ENCODE measurements around the gene MAP4K2. TPM values are rescaled to one million over a fixed set of nuclear protein-coding genes. Genes with fewer than 3 reads are reported as not detected.

The MAP4K2 gene
- total RNA-seq, 1 donor from 2014 or later = 20.2 TPM

DNA sequence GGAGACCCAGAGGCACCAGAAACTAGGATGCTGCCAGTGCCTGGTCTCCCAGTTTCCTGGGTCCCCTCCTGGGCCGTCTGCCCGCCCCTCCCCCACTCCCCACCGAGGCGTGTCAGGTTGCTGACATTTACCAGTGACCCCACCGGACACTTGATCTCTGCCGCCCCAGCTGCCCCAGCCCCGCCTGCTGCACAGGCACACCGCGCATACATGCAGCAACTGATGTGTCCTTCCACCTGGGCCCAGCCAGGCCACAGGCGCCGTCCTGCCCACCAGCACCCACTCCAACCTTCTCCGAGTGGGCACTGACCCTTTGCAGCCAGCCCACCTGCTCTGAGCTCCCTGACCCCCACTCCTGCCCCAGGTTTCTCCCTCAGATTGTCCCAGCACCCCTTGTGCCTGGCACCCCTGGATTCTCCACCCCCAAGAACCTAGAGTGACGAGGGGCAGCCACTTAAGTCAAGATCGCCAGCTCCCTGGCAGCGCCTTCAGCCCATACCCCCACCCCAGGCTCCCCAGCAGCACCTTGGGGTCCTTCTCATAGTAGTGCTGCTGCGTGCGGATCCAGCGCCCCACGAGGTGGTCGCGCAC, 43.8 kb downstream of the MAP4K2 start:
- TF ChIP-seq, protein P1, sequence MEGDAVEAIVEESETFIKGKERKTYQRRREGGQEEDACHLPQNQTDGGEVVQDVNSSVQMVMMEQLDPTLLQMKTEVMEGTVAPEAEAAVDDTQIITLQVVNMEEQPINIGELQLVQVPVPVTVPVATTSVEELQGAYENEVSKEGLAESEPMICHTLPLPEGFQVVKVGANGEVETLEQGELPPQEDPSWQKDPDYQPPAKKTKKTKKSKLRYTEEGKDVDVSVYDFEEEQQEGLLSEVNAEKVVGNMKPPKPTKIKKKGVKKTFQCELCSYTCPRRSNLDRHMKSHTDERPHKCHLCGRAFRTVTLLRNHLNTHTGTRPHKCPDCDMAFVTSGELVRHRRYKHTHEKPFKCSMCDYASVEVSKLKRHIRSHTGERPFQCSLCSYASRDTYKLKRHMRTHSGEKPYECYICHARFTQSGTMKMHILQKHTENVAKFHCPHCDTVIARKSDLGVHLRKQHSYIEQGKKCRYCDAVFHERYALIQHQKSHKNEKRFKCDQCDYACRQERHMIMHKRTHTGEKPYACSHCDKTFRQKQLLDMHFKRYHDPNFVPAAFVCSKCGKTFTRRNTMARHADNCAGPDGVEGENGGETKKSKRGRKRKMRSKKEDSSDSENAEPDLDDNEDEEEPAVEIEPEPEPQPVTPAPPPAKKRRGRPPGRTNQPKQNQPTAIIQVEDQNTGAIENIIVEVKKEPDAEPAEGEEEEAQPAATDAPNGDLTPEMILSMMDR (conservative IDR thresholded peaks at IDR 0.05) = no peak
- Mint-ChIP-seq H3K27me3 (no peaks in the 10 kb centered on the region), H3K4me1 (ENCODE audit: unreplicated experiment) (peaks cover 39% of the 10 kb centered on the region), H3K36me3 (peaks cover 7% of the 10 kb centered on the region), H3K4me3 (peak overlapping the region; percentile 83), H3K9me3 (no peaks in the 10 kb centered on the region), H3K27ac (peak overlapping the region; percentile 87)
- no peak for DNase-seq (ENCODE audit: extremely low spot score, unreplicated experiment)

DNA sequence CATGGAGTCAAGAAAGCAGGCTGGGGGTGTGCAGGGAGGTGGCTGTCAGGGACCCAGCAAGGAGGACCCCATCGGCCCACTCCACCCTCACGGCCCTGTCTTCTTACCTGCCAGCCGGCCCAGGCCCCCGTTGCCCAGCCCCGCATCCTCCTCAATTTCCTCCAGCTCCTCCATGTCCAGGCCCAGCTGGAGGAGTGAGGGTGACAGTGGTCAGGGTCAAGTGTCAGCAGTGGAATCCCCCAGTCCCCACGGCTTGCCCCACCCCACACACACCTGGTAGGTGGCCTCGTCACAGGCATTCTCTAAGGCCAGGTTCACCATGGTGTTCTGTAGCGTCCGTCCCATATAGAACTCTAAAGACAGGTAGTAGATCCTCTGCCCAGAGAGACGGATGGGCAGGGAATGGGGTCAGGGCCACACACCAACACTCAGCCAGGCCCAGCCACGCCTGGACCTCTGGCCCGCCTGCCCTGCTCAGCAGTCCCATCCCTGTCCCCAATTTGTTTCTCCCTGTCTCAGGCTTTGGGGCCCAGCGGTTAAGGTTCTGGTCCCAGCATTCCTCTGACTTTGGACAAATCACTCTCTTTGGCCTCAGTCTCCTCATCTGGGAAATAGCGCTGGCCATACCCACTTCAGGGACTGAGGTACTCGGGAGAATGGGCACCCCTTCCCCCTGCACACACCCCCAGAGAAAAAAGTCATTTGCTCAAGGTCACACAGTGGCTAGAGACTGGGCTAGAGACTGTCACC, 44.5 kb downstream of the MAP4K2 start:
- TF ChIP-seq, protein P1 (conservative IDR thresholded peaks at IDR 0.05) = no peak
- H3K9me3 Mint-ChIP-seq = no peaks in the 10 kb centered on the region
- H3K4me1 Mint-ChIP-seq (ENCODE audit: unreplicated experiment) = peaks cover 32% of the 10 kb centered on the region
- peaks cover 4% of the 10 kb centered on the region for H3K36me3 Mint-ChIP-seq
- H3K27me3 Mint-ChIP-seq = no peaks in the 10 kb centered on the region
- no peak overlapping the region for H3K27ac Mint-ChIP-seq
- H3K4me3 Mint-ChIP-seq = no peak overlapping the region
- DNase-seq (ENCODE audit: extremely low spot score, unreplicated experiment) = no peak

DNA sequence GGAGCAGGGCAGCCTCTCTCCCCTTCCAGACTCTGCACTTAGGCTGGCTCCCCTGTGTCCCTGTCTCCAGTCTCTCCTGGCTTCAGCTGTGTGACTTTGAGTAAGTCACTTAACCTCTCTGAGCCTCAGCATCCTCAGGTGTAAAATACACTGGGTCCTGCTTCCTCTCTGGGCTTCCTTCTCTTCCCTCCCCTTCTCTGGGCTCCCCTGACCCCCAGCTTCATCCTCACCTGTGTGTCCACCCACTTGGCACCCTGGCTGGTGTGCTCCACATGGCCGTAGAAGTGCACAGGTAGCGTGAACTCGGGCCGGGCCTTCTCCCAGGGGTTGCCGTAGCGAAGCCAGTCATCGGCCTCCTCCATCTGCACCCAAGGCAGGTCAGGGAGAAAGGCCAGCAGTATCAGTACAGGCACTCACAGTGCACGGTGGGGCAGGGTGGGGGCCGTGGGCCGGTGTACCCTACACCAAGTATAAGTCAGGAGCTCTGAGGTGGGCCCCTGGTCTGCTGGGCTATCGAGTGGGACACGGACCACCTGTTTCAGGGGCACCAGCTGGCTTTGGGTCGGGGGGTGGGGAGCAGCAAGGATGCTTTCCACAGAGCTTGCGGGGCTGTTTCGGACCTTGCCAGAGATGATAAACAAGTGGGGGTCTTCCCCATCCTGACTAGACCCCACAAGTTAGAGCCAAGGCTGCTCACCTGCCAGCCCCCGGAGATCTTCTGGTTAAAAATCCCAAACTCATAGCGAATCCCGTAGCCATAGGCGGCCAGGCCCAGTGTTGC, 45.3 kb downstream of the MAP4K2 start:
- TF ChIP-seq, protein P1 (conservative IDR thresholded peaks at IDR 0.05) = no peak
- peaks cover 27% of the 10 kb centered on the region for H3K4me1 Mint-ChIP-seq (ENCODE audit: unreplicated experiment)
- no peak for DNase-seq (ENCODE audit: extremely low spot score, unreplicated experiment)
- H3K27ac Mint-ChIP-seq = no peak overlapping the region
- H3K27me3 Mint-ChIP-seq = no peaks in the 10 kb centered on the region
- H3K4me3 Mint-ChIP-seq = no peak overlapping the region
- H3K36me3 Mint-ChIP-seq = no peaks in the 10 kb centered on the region
- H3K9me3 Mint-ChIP-seq = no peaks in the 10 kb centered on the region

DNA sequence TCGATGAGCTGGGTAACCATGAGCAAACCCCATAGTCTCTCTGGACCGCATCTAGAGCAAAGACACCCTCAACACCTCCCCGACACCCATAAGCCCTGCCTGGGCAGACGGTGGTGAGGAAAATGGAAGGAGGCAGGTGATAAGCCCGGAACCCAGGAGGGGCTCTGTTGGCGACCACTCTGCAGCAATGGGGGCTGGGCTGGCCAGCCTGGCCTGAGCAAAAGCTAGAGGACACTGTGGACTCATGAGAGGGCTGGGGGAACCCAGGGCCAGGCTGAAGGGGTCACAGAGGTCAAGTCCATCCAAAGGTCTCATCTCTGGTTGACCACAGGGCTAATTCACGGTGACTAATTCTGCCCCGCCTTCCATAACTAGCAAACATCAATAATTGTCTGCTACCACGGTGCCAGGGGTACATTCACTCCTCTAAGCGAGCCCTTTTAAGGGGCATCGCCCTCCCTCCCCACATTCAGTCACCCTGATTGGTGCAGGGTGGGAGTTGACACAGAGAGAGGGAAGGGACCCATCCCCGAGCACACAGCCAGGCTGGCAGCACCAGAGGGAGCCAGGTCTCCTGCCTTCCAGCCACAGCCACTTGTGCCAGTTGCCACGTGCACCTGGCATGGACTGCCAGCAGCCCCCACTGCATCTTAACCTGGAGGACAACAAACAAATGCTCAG, 47.2 kb downstream of the MAP4K2 start:
- DNase-seq (ENCODE audit: extremely low spot score, unreplicated experiment) = no peak
- Mint-ChIP-seq H3K9me3 (no peaks in the 10 kb centered on the region), H3K27ac (peak overlapping the region; percentile 16), H3K27me3 (no peaks in the 10 kb centered on the region), H3K4me1 (ENCODE audit: unreplicated experiment) (peaks cover 18% of the 10 kb centered on the region), H3K4me3 (no peak overlapping the region), H3K36me3 (no peaks in the 10 kb centered on the region)
- TF ChIP-seq, protein P1 (conservative IDR thresholded peaks at IDR 0.05) = no peak

DNA sequence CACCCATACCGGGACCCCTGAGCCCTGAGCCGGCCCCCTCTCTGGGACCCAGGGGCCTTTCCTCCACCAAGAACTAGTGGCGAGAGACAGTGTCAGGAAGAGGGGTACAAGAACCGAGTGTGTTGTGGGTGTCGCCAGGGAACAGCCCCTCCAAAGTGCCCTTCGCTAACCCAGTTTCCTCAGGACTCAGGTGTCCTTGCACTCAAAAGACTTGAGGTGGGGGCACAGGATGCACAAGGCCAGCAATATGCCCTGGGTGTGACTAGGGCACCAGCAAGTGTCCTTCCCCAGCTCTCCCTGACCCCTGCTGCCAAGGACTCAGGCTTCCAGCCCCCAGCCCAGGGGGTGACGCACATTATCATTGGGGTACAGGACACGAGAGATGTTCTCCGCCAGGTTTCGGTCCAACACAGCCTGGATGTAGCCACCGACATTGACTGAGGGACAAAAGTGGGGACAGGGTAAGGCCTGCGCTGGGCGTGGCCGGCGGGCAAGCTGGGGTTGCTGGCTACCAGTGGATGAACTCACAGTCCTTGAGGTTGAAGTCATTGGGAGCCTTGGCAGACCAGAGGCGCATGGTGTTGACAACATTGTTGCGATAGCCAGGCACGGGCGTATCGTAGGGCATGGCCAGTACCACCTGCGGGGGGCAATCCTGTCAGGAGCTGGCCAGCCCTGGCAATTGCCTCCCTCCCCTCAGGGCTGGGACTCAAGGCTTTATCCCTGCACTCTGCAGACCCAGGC, 47.9 kb downstream of the MAP4K2 start:
- no peaks in the 10 kb centered on the region for H3K36me3 Mint-ChIP-seq
- TF ChIP-seq, protein P1 (conservative IDR thresholded peaks at IDR 0.05) = no peak
- peaks cover 13% of the 10 kb centered on the region for H3K4me1 Mint-ChIP-seq (ENCODE audit: unreplicated experiment)
- H3K9me3 Mint-ChIP-seq = no peaks in the 10 kb centered on the region
- no peaks in the 10 kb centered on the region for H3K27me3 Mint-ChIP-seq
- H3K4me3 Mint-ChIP-seq = no peak overlapping the region
- peak overlapping the region; percentile 16 for H3K27ac Mint-ChIP-seq
- DNase-seq (ENCODE audit: extremely low spot score, unreplicated experiment) = no peak

All from type B pancreatic cell (in vitro differentiated cells).